Endothelial cell of umbilical vein (primary cell): ENCODE data around the gene HSD17B14.

Experiments
- EZH2 ChIP-seq: IDR thresholded peaks from 2 replicates; pipeline ENCODE4 v1.6.1; 2012; ENCODE audit warnings: borderline replicate concordance, low read depth, mild to moderate bottlenecking, moderate library complexity, low read length, inconsistent platforms; ENCODE audit not compliant: severe bottlenecking
- FOS ChIP-seq: IDR thresholded peaks from 2 replicates; pipeline ENCODE4 v1.6.1; 2011; ENCODE audit warnings: mild to moderate bottlenecking, low read length, moderate library complexity, borderline replicate concordance; ENCODE audit not compliant: insufficient read depth
- MYC ChIP-seq: IDR thresholded peaks from one replicate; pipeline ENCODE4 v1.6.1; 2011; ENCODE audit warnings: mild to moderate bottlenecking, low read depth, low read length
- POLR2A ChIP-seq: IDR thresholded peaks from 2 replicates; pipeline ENCODE4 v1.6.1; 2012; ENCODE audit warnings: low read depth, mild to moderate bottlenecking, control low read depth, low read length
- POLR2AphosphoS5 ChIP-seq: IDR thresholded peaks from 2 replicates; pipeline ENCODE4 v1.6.1; 2012; ENCODE audit warnings: low read depth, mild to moderate bottlenecking, control low read depth, low read length, moderate library complexity; ENCODE audit not compliant: insufficient read depth
- TF ChIP-seq, protein P1 (sequence below), 2 donors: IDR thresholded peaks; 1 replicate in 1 of 2; 2 replicates in 1 of 2; pipeline ENCODE4 v1.5.1; 2011; ENCODE audit warnings: low read length in 2 of 2, mild to moderate bottlenecking in 2 of 2, moderate library complexity in 2 of 2, control low read depth in 1 of 2, inconsistent platforms in 1 of 2, low read depth in 1 of 2; ENCODE audit not compliant: insufficient read depth in 1 of 2; ENCODE audit errors: extremely low read depth in 1 of 2

DNA sequence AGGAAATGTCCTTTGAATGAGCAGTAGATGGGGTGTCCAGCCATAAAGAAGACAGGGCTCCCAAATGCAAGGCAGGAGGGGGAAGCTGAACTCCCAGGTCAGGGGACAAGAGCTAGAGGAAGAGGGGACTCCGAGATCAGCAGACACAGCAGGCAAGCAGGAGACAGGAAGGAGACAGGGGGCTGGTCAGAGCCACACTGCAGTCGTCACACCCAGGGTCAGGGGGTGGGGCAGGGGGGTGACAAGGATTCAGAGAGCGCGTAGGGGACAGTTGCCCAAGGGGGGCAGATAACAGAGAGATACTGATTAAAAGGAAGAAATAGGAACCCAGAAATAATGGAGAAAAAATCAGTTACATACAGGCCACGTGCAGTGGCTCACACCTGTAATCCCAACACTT is 3.2 kb downstream of the HSD17B14 start:
- no peak for TF ChIP-seq EZH2
- TF ChIP-seq, protein P1, sequence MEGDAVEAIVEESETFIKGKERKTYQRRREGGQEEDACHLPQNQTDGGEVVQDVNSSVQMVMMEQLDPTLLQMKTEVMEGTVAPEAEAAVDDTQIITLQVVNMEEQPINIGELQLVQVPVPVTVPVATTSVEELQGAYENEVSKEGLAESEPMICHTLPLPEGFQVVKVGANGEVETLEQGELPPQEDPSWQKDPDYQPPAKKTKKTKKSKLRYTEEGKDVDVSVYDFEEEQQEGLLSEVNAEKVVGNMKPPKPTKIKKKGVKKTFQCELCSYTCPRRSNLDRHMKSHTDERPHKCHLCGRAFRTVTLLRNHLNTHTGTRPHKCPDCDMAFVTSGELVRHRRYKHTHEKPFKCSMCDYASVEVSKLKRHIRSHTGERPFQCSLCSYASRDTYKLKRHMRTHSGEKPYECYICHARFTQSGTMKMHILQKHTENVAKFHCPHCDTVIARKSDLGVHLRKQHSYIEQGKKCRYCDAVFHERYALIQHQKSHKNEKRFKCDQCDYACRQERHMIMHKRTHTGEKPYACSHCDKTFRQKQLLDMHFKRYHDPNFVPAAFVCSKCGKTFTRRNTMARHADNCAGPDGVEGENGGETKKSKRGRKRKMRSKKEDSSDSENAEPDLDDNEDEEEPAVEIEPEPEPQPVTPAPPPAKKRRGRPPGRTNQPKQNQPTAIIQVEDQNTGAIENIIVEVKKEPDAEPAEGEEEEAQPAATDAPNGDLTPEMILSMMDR (IDR thresholded peaks at IDR 0.05; ENCODE audit: extremely low read depth in 1 of 2, insufficient read depth in 1 of 2, low read depth in 1 of 2, low read length in 2 of 2), result no peak
- no peak for TF ChIP-seq FOS
- no peak for TF ChIP-seq POLR2AphosphoS5
- no peak for TF ChIP-seq POLR2A
- TF ChIP-seq MYC, result no peak
